H1 (cell line): ENCODE results near the gene BSDC1. TPM values are rescaled to one million over a fixed set of nuclear protein-coding genes. Genes with fewer than 3 reads are reported as not detected.

Experiments
- CTCF ChIA-PET: fragments of 300-600 bp; sonication (Branson Sonifier 250); formaldehyde crosslinking; loops from one replicate; lab custom pipeline; 2021; ENCODE audit not compliant: partially characterized antibody; lab: Charles Lee
- POLR2A ChIA-PET: fragments of 300-600 bp; sonication (Branson Sonifier 250); formaldehyde crosslinking; loops from one replicate; lab custom pipeline; 2021; ENCODE audit warnings: inconsistent platforms; ENCODE audit not compliant: partially characterized antibody; lab: Charles Lee
- DNase-seq, 2 experiments: peaks; one replicate each; pipeline versions ENCODE4 v3.0.0 to v3.0.0-alpha.2; 2010 to 2022; ENCODE audit warnings: low spot score in 2 of 2, low read depth in 1 of 2, mixed read lengths in 1 of 2
- FAIRE-seq: peaks from 2 replicates; lab custom pipeline; 2011; peaks lifted over from hg19 to GRCh38; lab: Jason Lieb, UNC
- H2AFZ ChIP-seq: 2 replicates; pipeline ENCODE4 v1.8.1; 2012; ENCODE audit warnings: low read length, inconsistent platforms
- H2AK5ac ChIP-seq: 2 replicates; pipeline ENCODE4 v1.6.1; 2013; ENCODE audit warnings: low read depth, low read length
- H2BK120ac ChIP-seq: replicated peaks from 2 replicates; pipeline ENCODE3; 2013; ENCODE audit warnings: low read depth, low read length, inconsistent platforms
- H2BK12ac ChIP-seq: 2 replicates; pipeline ENCODE4 v1.6.1; 2013; ENCODE audit warnings: low read depth, low read length
- H2BK15ac ChIP-seq: 2 replicates; pipeline ENCODE4 v1.6.1; 2013; ENCODE audit warnings: low read length
- H2BK20ac ChIP-seq: 2 replicates; pipeline ENCODE4 v1.6.1; 2013; ENCODE audit warnings: low read length
- H2BK5ac ChIP-seq: 2 replicates; pipeline ENCODE4 v1.6.1; 2013; ENCODE audit warnings: low read depth, low read length
- H3K14ac ChIP-seq: 2 replicates; pipeline ENCODE4 v1.6.1; 2013; ENCODE audit warnings: inconsistent platforms; ENCODE audit not compliant: insufficient read length
- H3K18ac ChIP-seq: 2 replicates; pipeline ENCODE4 v1.6.1; 2013; ENCODE audit warnings: low read length; ENCODE audit errors: extremely low read depth
- H3K23ac ChIP-seq: 2 replicates; pipeline ENCODE4 v1.6.1; 2013; ENCODE audit warnings: inconsistent platforms; ENCODE audit not compliant: insufficient read length
- H3K23me2 ChIP-seq: 2 replicates; pipeline ENCODE4 v1.6.1; 2013; ENCODE audit warnings: low read depth, low read length
- H3K27ac ChIP-seq: 2 replicates; pipeline ENCODE4 v1.6.1; 2011; ENCODE audit warnings: low read depth, low read length, inconsistent platforms
- H3K27me3 ChIP-seq, 4 experiments: replicated peaks in 1 of 4; 1 replicate in 1 of 4; 2 replicates in 3 of 4; pipeline versions ENCODE4 v1.6.1 to v1.8.1; 2011 to 2013; ENCODE audit warnings: low read length in 3 of 4, mild to moderate bottlenecking in 3 of 4, inconsistent platforms in 2 of 4, mixed read lengths in 2 of 4, moderate library complexity in 1 of 4; ENCODE audit not compliant: control insufficient read depth in 3 of 4, insufficient read depth in 3 of 4; ENCODE audit errors: extremely low read depth in 1 of 4
- H3K36me3 ChIP-seq, 4 experiments: 2 replicates each; pipeline versions ENCODE4 v1.6.1 to v1.8.1; 2011 to 2013; ENCODE audit warnings: mild to moderate bottlenecking in 4 of 4, low read length in 3 of 4, moderate library complexity in 2 of 4, control low read depth in 1 of 4, inconsistent platforms in 1 of 4; ENCODE audit not compliant: insufficient read depth in 4 of 4, control insufficient read depth in 2 of 4
- H3K4ac ChIP-seq: replicated peaks from 2 replicates; pipeline ENCODE3; 2013; ENCODE audit warnings: low read length, low read depth, mixed read lengths, inconsistent platforms; ENCODE audit not compliant: insufficient read length
- H3K4me1 ChIP-seq, 4 experiments: replicated peaks in 1 of 4; 1 replicate in 1 of 4; 2 replicates in 3 of 4; pipeline versions ENCODE4 v1.6.1 to v1.8.1; 2011 to 2013; ENCODE audit warnings: low read length in 3 of 4, inconsistent platforms in 2 of 4, mixed read lengths in 1 of 4; ENCODE audit not compliant: insufficient read depth in 4 of 4, control insufficient read depth in 3 of 4
- H3K4me2 ChIP-seq, 2 experiments: 2 replicates each; pipeline versions ENCODE4 v1.6.1 to v1.8.1; 2011 to 2013; ENCODE audit warnings: low read depth in 2 of 2, low read length in 2 of 2, control low read depth in 1 of 2, inconsistent platforms in 1 of 2, mild to moderate bottlenecking in 1 of 2; ENCODE audit not compliant: insufficient read depth in 1 of 2
- H3K4me3 ChIP-seq, 4 experiments: fragments of 200-600, 300-600 bp in 1 of 4; sonication (generic), shearing (Covaris generic), sonication (Bioruptor Twin) in 1 of 4; 2 replicates each; pipeline versions ENCODE4 v1.5.1 to v1.8.1; 2011 to 2016; ENCODE audit warnings: low read length in 4 of 4, low read depth in 3 of 4, control low read depth in 2 of 4, inconsistent platforms in 2 of 4, mild to moderate bottlenecking in 2 of 4, mixed read lengths in 1 of 4, moderate library complexity in 1 of 4; ENCODE audit not compliant: insufficient read depth in 2 of 4; ENCODE audit errors: extremely low read depth in 1 of 4
- H3K56ac ChIP-seq: replicated peaks from 2 replicates; pipeline ENCODE3; 2013; ENCODE audit warnings: low read depth, mild to moderate bottlenecking, mixed read lengths, low read length, inconsistent platforms; ENCODE audit not compliant: insufficient read length
- H3K79me1 ChIP-seq: 2 replicates; pipeline ENCODE4 v1.6.1; 2013; ENCODE audit warnings: low read depth, low read length, control low read depth
- H3K79me2 ChIP-seq, 2 experiments: 2 replicates each; pipeline versions ENCODE4 v1.6.1 to v1.8.1; 2012 to 2013; ENCODE audit warnings: low read length in 2 of 2, mild to moderate bottlenecking in 2 of 2, inconsistent platforms in 1 of 2; ENCODE audit not compliant: insufficient read depth in 2 of 2, control insufficient read depth in 1 of 2
- H3K9ac ChIP-seq, 4 experiments: replicated peaks in 1 of 4; 1 replicate in 1 of 4; 2 replicates in 3 of 4; pipeline versions ENCODE4 v1.6.1 to v1.8.1; 2011 to 2013; ENCODE audit warnings: low read depth in 3 of 4, low read length in 3 of 4, control low read depth in 2 of 4, mild to moderate bottlenecking in 2 of 4, moderate library complexity in 2 of 4, inconsistent platforms in 1 of 4; ENCODE audit errors: extremely low read depth in 1 of 4
- H3K9me3 ChIP-seq, 2 experiments: 2 replicates each; pipeline versions ENCODE4 v1.6.1 to v1.8.1; 2012 to 2013; ENCODE audit warnings: mild to moderate bottlenecking in 2 of 2, moderate library complexity in 2 of 2, control low read depth in 1 of 2, inconsistent platforms in 1 of 2, low read depth in 1 of 2, low read length in 1 of 2, mixed read lengths in 1 of 2; ENCODE audit not compliant: insufficient read depth in 2 of 2
- H4K20me1 ChIP-seq, 2 experiments: replicated peaks in 1 of 2; 2 replicates each; pipeline versions ENCODE3 to v1.8.1; 2011 to 2013; ENCODE audit warnings: inconsistent platforms in 2 of 2, low read length in 2 of 2, mild to moderate bottlenecking in 1 of 2; ENCODE audit not compliant: insufficient read depth in 2 of 2, control insufficient read depth in 1 of 2
- H4K5ac ChIP-seq: 2 replicates; pipeline ENCODE4 v1.6.1; 2013; ENCODE audit warnings: low read length, low read depth, mixed read lengths, inconsistent platforms; ENCODE audit not compliant: insufficient read length
- H4K8ac ChIP-seq: 2 replicates; pipeline ENCODE4 v1.8.0; 2013; ENCODE audit warnings: mild to moderate bottlenecking, moderate library complexity, low read length, inconsistent platforms; ENCODE audit not compliant: insufficient read depth; ENCODE audit errors: extremely low read depth
- H4K91ac ChIP-seq: replicated peaks from 2 replicates; pipeline ENCODE3; 2013; ENCODE audit warnings: low read length, mixed read lengths, inconsistent platforms; ENCODE audit not compliant: insufficient read length
- KDM4A ChIP-seq: IDR thresholded peaks from one replicate; pipeline ENCODE4 v1.7.1; 2012; ENCODE audit warnings: low read depth, mild to moderate bottlenecking, moderate library complexity, low read length, inconsistent platforms; ENCODE audit not compliant: severe bottlenecking
- NANOG ChIP-seq: IDR thresholded peaks from 2 replicates; pipeline ENCODE4 v1.6.1; 2011; ENCODE audit warnings: low read length, low read depth, mild to moderate bottlenecking, inconsistent platforms; ENCODE audit not compliant: insufficient read depth, poor library complexity, severe bottlenecking
- WGBS, 2 experiments: shearing (Covaris generic) in 1 of 2; methylation state at CpG; one replicate each; pipeline versions ENCODE4 v1.1.6 to v1.1.7; 2013 to 2015; ENCODE audit warnings: low lambda C conversion rate in 2 of 2, mixed read lengths in 2 of 2, inconsistent platforms in 1 of 2, low coverage in 1 of 2, missing lambda C conversion rate in 1 of 2; ENCODE audit not compliant: insufficient replicate concordance in 2 of 2, insufficient coverage in 1 of 2, insufficient read length in 1 of 2; ENCODE audit errors: extremely low coverage in 1 of 2, missing lambda C conversion rate in 1 of 2; 5-methylcytosine and 5-hydroxymethylcytosine counted together
- polyA plus RNA-seq, 7 experiments: library from polyadenylated mRNA; depleted of rRNA in 3 of 7; stranded (reverse) in 5 of 7; unstranded in 2 of 7; fragments of >200 nt in 5 of 7; fragments of 200-250 nt in 2 of 7; gene quantifications; 1 replicate in 5 of 7; 2 replicates in 1 of 7; 4 replicates in 1 of 7; pipeline versions ENCODE4 v1.2.1 to v1.2.3, GENCODE V29; 2011 to 2013; ENCODE audit warnings: missing spikeins in 2 of 7, mixed read lengths in 2 of 7
- total RNA-seq: library from RNA; stranded (reverse); fragmentation: NEBNext Ultra II Directional; extraction: Animal tissue kit (Norgen Biotek cat#: 25700); gene quantifications from 2 replicates; pipeline ENCODE4 v1.2.1, GENCODE V29; 2021

BSDC1 gene
- total and polyA plus RNA-seq, 2 of the 8 experiments (the other 6 are each of a cell fraction or from before 2014, with no cell fraction given), result 24.8 to 40.7 TPM

DNA sequence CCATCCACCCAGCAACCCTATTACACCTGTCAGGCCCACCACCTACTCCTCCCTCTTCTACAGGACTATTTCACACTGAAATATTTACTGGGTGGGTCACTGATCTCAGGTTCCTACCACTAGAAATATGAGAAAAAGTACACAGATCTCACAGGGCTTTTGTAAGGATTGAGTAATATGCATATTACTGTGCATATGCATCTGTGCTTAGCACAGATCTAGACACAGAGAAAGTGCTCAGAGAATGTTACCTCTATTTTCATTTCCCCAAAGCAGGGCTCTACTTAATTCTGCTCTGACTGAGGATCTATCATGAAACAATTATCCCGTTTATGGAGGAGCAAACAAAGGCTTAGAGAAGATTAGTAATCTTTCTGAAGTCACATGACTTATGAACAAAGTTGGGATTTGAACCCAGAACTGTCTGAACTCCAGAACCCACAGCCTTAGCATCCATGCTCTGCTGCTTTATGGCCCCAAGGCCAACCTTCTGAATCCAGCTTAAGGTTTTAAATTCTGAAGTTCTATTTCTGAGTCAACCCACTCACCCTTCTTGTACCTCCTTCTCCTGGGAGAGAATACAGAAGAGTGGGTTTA is 20.1 kb downstream of the BSDC1 start:
- Histone ChIP-seq H3K4ac (no peak overlapping the region), H2AK5ac (no peak overlapping the region), H3K27me3 (no peaks in the 10 kb centered on the region), H3K56ac (no peak overlapping the region), H3K23ac (no peak overlapping the region), H3K4me2 (no peak overlapping the region), H2BK12ac (no peak overlapping the region), H3K27ac (no peak overlapping the region), H4K8ac (no peak overlapping the region), H3K79me1 (no peaks in the 10 kb centered on the region), H2BK120ac (no peak overlapping the region), H2BK20ac (no peak overlapping the region), H3K14ac (no peak overlapping the region), H3K18ac (no peak overlapping the region), H2AFZ (no peak overlapping the region), H4K5ac (no peak overlapping the region), H4K20me1 (peaks cover 2 to 3% of the 10 kb centered on the region in 2 experiments), H4K91ac (no peak overlapping the region), H3K36me3 (peaks cover 20 to 67% (median 57%) of the 10 kb centered on the region in 4 experiments), H3K4me1 (no peaks in the 10 kb centered on the region), H3K4me3 (no peak overlapping the region), H3K23me2 (no peaks in the 10 kb centered on the region), H3K79me2 (no peaks in the 10 kb centered on the region), H3K9me3 (no peaks in the 10 kb centered on the region), H2BK15ac (no peak overlapping the region), H2BK5ac (no peak overlapping the region), H3K9ac (no peak overlapping the region)
- ChIA-PET POLR2A (interaction anchor here (1.1 to 2.5 kb wide), 4 partner anchors 9 to 40 kb away, joined by 4 to 7 read pairs (median 4); partner anchors contain the start of gene BSDC1), CTCF (interaction anchor here (1.4 kb wide), 1 partner anchor 24 kb away, joined by 3 read pairs; no protein-coding TSS in a partner anchor)
- no peak for DNase-seq
- TF ChIP-seq NANOG (no peak), KDM4A (no peak)
- FAIRE-seq, result no peak
- WGBS, 2 experiments, result 83% methylated on average over 1 of the region's 1 CpG; no CpG with 5 or more reads in 1 of the 2 experiments
